Activated CD4-positive, alpha-beta T cell treated with anti-CD3 and anti-CD28 coated beads, Interleukin-2, amount 10 ng/mL, durations not matched to agents 24 days and 14 days (primary cell): Measurements from ENCODE around the gene ALOX15B. TPM values are rescaled to one million over a fixed set of nuclear protein-coding genes. Genes with fewer than 3 reads are reported as not detected.
"Not testable (repeated sequence)": the region's sequence is repeated elsewhere in the genome, so short reads cannot be mapped to it uniquely, and the experiment has no call there.

Experiments used
- DNase-seq: peaks from one replicate; pipeline ENCODE4 v3.0.0; 2022
- H3K27ac Mint-ChIP-seq: one replicate; pipeline ENCODE4 v1.8.0; 2022; ENCODE audit warnings: mild to moderate bottlenecking, mixed read lengths
- H3K27me3 Mint-ChIP-seq: one replicate; pipeline ENCODE4 v1.8.0; 2022; ENCODE audit warnings: mixed read lengths
- H3K36me3 Mint-ChIP-seq: one replicate; pipeline ENCODE4 v1.8.0; 2022; ENCODE audit warnings: low read depth, mild to moderate bottlenecking, mixed read lengths
- H3K4me1 Mint-ChIP-seq: one replicate; pipeline ENCODE4 v1.8.0; 2021; ENCODE audit warnings: mixed read lengths
- H3K4me3 Mint-ChIP-seq: one replicate; pipeline ENCODE4 v1.8.0; 2022; ENCODE audit warnings: mild to moderate bottlenecking, moderate library complexity, mixed read lengths
- H3K9me3 Mint-ChIP-seq: one replicate; pipeline ENCODE4 v1.8.0; 2021; ENCODE audit warnings: mixed read lengths
- intact Hi-C: fragments of 100-400 bp; cut with micrococcal nuclease; formaldehyde crosslinking; loops from one replicate; pipeline ENCODE4 v1.15.1; 2023
- total RNA-seq: library from RNA; stranded (reverse); gene quantifications from 2 replicates; pipeline ENCODE4 v1.2.3, GENCODE V29; 2022

Gene ALOX15B
- total RNA-seq, 1 donor from 2014 or later: not detected

GRCh38 chr17:8019166-8019565 lies 19.7 kb upstream of the ALOX15B start:
- Mint-ChIP-seq H3K36me3 (no peaks in the 10 kb centered on the region), H3K27ac (no peak overlapping the region), H3K4me1 (peaks cover 10% of the 10 kb centered on the region), H3K27me3 (peaks cover 13% of the 10 kb centered on the region), H3K9me3 (no peaks in the 10 kb centered on the region), H3K4me3 (no peak overlapping the region)
- intact Hi-C loops: loop anchor here (5.0 kb wide), 1 partner anchor 38 kb away; no protein-coding TSS in a partner anchor
- no peak for DNase-seq

GRCh38 chr17:8019665-8020650 lies 18.9 kb upstream of the ALOX15B start:
- DNase-seq: no peak
- Mint-ChIP-seq H3K4me3 (no peak overlapping the region), H3K27ac (no peak overlapping the region), H3K4me1 (peaks cover 10% of the 10 kb centered on the region), H3K9me3 (no peaks in the 10 kb centered on the region), H3K27me3 (peaks cover 14% of the 10 kb centered on the region), H3K36me3 (no peaks in the 10 kb centered on the region)
- intact Hi-C loops: loop anchor here (5.0 kb wide), 1 partner anchor 37 kb away; no protein-coding TSS in a partner anchor

- H3K27me3 Mint-ChIP-seq: peaks cover 13% of the 10 kb centered on the region
- no peak overlapping the region for H3K4me3 Mint-ChIP-seq
- no peak overlapping the region for H3K27ac Mint-ChIP-seq
Observed at GRCh38 chr17:8020776-8021564, 17.9 kb upstream of the ALOX15B start.

GRCh38 chr17:8021565-8022359 lies 17.1 kb upstream of the ALOX15B start:
- no peak overlapping the region for H3K27ac Mint-ChIP-seq
- peaks cover 17% of the 10 kb centered on the region for H3K27me3 Mint-ChIP-seq
- H3K36me3 Mint-ChIP-seq: no peaks in the 10 kb centered on the region
- intact Hi-C loops: no loop called here
- no peak overlapping the region for H3K4me3 Mint-ChIP-seq
- no peak for DNase-seq
- H3K9me3 Mint-ChIP-seq: no peaks in the 10 kb centered on the region
- H3K4me1 Mint-ChIP-seq: peaks cover 7% of the 10 kb centered on the region

More at GRCh38 chr17:8020776-8021564, 17.9 kb upstream of the ALOX15B start:
- no peak for DNase-seq
- Mint-ChIP-seq H3K9me3 (no peaks in the 10 kb centered on the region), H3K36me3 (no peaks in the 10 kb centered on the region), H3K4me1 (peaks cover 10% of the 10 kb centered on the region)
- intact Hi-C loops: no loop called here

GRCh38 chr17:8022360-8023003 lies 16.4 kb upstream of the ALOX15B start:
- Mint-ChIP-seq H3K36me3 (no peaks in the 10 kb centered on the region), H3K4me3 (no peak overlapping the region), H3K27ac (no peak overlapping the region), H3K4me1 (peaks cover 5% of the 10 kb centered on the region), H3K27me3 (peaks cover 24% of the 10 kb centered on the region), H3K9me3 (no peaks in the 10 kb centered on the region)
- no peak for DNase-seq
- intact Hi-C loops: no loop called here

- H3K36me3 Mint-ChIP-seq, H3K9me3 Mint-ChIP-seq, H3K4me1 Mint-ChIP-seq, DNase-seq, intact Hi-C loops, H3K27ac Mint-ChIP-seq, H3K4me3 Mint-ChIP-seq: not testable (repeated sequence)
- H3K27me3 Mint-ChIP-seq: peaks cover 25% of the 10 kb centered on the region
Observed at GRCh38 chr17:8024161-8024560, 14.7 kb upstream of the ALOX15B start.

- Mint-ChIP-seq H3K36me3 (no peaks in the 10 kb centered on the region), H3K4me1 (no peaks in the 10 kb centered on the region), H3K27ac (no peak overlapping the region), H3K9me3 (no peaks in the 10 kb centered on the region), H3K4me3 (no peak overlapping the region), H3K27me3 (peaks cover 25% of the 10 kb centered on the region)
- intact Hi-C loops: no loop called here
- DNase-seq: no peak
Observed at GRCh38 chr17:8025176-8025911, 13.5 kb upstream of the ALOX15B start.

- Mint-ChIP-seq H3K27ac (no peak overlapping the region), H3K9me3 (no peaks in the 10 kb centered on the region), H3K36me3 (no peaks in the 10 kb centered on the region), H3K27me3 (peaks cover 40% of the 10 kb centered on the region), H3K4me3 (no peak overlapping the region), H3K4me1 (no peaks in the 10 kb centered on the region)
- intact Hi-C loops: no loop called here
- DNase-seq: no peak
Observed at GRCh38 chr17:8029121-8029520, 9.7 kb upstream of the ALOX15B start.

GRCh38 chr17:8031261-8031661 lies 7.6 kb upstream of the ALOX15B start:
- H3K4me3 Mint-ChIP-seq: no peak overlapping the region
- no peaks in the 10 kb centered on the region for H3K36me3 Mint-ChIP-seq
- H3K9me3 Mint-ChIP-seq: no peaks in the 10 kb centered on the region
- intact Hi-C loops: no loop called here
- H3K27me3 Mint-ChIP-seq: peaks cover 35% of the 10 kb centered on the region
- no peak for DNase-seq
- H3K4me1 Mint-ChIP-seq: no peaks in the 10 kb centered on the region
- no peak overlapping the region for H3K27ac Mint-ChIP-seq

GRCh38 chr17:8031950-8032349 lies 6.9 kb upstream of the ALOX15B start:
- no peaks in the 10 kb centered on the region for H3K36me3 Mint-ChIP-seq
- H3K4me3 Mint-ChIP-seq: no peak overlapping the region
- H3K4me1 Mint-ChIP-seq: no peaks in the 10 kb centered on the region
- no peaks in the 10 kb centered on the region for H3K9me3 Mint-ChIP-seq
- DNase-seq: no peak
- intact Hi-C loops: no loop called here
- peaks cover 33% of the 10 kb centered on the region for H3K27me3 Mint-ChIP-seq
- no peak overlapping the region for H3K27ac Mint-ChIP-seq

GRCh38 chr17:8032442-8032841 lies 6.4 kb upstream of the ALOX15B start:
- intact Hi-C loops: no loop called here
- no peak for DNase-seq
- Mint-ChIP-seq H3K4me3 (no peak overlapping the region), H3K27ac (no peak overlapping the region), H3K4me1 (no peaks in the 10 kb centered on the region), H3K36me3 (no peaks in the 10 kb centered on the region), H3K9me3 (no peaks in the 10 kb centered on the region), H3K27me3 (peaks cover 30% of the 10 kb centered on the region)

GRCh38 chr17:8039611-8040168 lies 831 bp downstream of the ALOX15B start:
- H3K4me1 Mint-ChIP-seq: peaks cover 2% of the 10 kb centered on the region
- no peak for DNase-seq
- no peak overlapping the region for H3K27ac Mint-ChIP-seq
- intact Hi-C loops: no loop called here
- no peaks in the 10 kb centered on the region for H3K9me3 Mint-ChIP-seq
- H3K4me3 Mint-ChIP-seq: no peak overlapping the region
- peaks cover 29% of the 10 kb centered on the region for H3K27me3 Mint-ChIP-seq
- H3K36me3 Mint-ChIP-seq: no peaks in the 10 kb centered on the region
